ENCODE data around the gene TNFRSF6B.
"Not testable (repeated sequence)": the region's sequence is repeated elsewhere in the genome, so short reads cannot be mapped to it uniquely, and the experiment has no call there.

TNFRSF6B gene

GRCh38 chr20:63663332-63664066, 33.0 kb upstream of the TNFRSF6B start:
- DNase-seq, result no peak

- no peak for DNase-seq
Observed at GRCh38 chr20:63664143-63664851, 32.2 kb upstream of the TNFRSF6B start.

- no peak for DNase-seq
Observed at GRCh38 chr20:63664861-63665594, 31.4 kb upstream of the TNFRSF6B start.

- no peak for DNase-seq
Observed at GRCh38 chr20:63665708-63666107, 30.7 kb upstream of the TNFRSF6B start.

- no peak for DNase-seq
Observed at GRCh38 chr20:63667858-63668257, 28.6 kb upstream of the TNFRSF6B start.

GRCh38 chr20:63668351-63668750, 28.1 kb upstream of the TNFRSF6B start:
- no peak for DNase-seq

GRCh38 chr20:63671695-63672094, 24.8 kb upstream of the TNFRSF6B start:
- not testable (repeated sequence) for DNase-seq

GRCh38 chr20:63672666-63673065, 23.8 kb upstream of the TNFRSF6B start:
- no peak for DNase-seq

GRCh38 chr20:63673951-63674350, 22.5 kb upstream of the TNFRSF6B start:
- no peak for DNase-seq

GRCh38 chr20:63675681-63676368, 20.6 kb upstream of the TNFRSF6B start:
- DNase-seq, result no peak

- DNase-seq, result no peak
Observed at GRCh38 chr20:63678071-63678470, 18.4 kb upstream of the TNFRSF6B start.

GRCh38 chr20:63678667-63679465, 17.6 kb upstream of the TNFRSF6B start:
- no peak for DNase-seq

GRCh38 chr20:63679799-63680305, 16.6 kb upstream of the TNFRSF6B start:
- no peak for DNase-seq

GRCh38 chr20:63680427-63680826, 16.0 kb upstream of the TNFRSF6B start:
- DNase-seq, result no peak

GRCh38 chr20:63680857-63681608, 15.4 kb upstream of the TNFRSF6B start:
- DNase-seq, result no peak

GRCh38 chr20:63681609-63682142, 14.8 kb upstream of the TNFRSF6B start:
- DNase-seq, result no peak

- DNase-seq, result peak; percentile 99
Observed at GRCh38 chr20:63682384-63683139, 13.9 kb upstream of the TNFRSF6B start.

GRCh38 chr20:63685269-63686026, 11.0 kb upstream of the TNFRSF6B start:
- DNase-seq, result no peak

GRCh38 chr20:63686094-63686491, 10.4 kb upstream of the TNFRSF6B start:
- DNase-seq, result no peak

Measured in islet precursor cell (in vitro differentiated cells).